A204.1 (cell line): ENCODE data around the gene ADCY5.
"Not testable (repeated sequence)": the region's sequence is repeated elsewhere in the genome, so short reads cannot be mapped to it uniquely, and the experiment has no call there.

Experiments
- FAIRE-seq: peaks from 2 replicates; lab custom pipeline; 2012; peaks lifted over from hg19 to GRCh38; lab: Jason Lieb, UNC

The ADCY5 gene

DNA sequence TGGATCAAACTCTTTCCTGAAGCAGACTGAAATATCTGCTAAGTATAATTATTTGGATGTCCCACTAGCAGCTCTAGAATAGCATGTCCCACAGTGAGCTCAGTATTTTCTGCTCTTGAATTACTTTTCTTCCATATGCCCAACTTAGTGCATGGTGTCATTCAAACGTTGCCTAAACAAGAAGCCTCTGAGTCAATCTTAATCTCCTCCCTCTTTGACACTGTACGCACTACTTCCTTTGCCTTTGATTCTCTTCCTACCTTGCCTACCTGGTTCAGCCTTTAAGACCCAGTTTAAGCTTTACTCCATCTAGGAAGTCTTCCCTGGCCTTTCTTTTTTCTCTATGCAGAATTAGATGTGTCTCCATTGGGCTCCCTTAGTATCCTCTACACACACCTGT lies 192.6 kb downstream of the ADCY5 start:
- no peak for FAIRE-seq

DNA sequence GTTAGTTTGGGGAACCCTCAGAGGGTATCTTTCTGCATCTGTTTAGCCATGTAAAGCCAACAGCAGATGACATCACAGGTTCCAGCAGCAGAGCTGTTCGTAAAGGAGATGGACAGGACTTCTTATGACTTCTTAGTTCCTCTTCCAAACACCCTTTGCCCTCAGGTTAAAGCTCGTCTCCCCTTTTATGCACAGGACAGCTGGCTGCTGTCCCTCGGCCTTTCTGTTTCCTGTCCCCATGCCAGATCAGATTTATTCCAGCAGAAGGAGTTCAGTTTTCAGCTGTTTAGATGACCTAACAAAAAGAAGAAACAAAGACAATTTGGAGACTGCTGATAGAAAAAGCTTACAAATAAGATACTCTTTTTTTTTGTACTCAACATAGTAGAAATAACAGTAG lies 202.0 kb downstream of the ADCY5 start:
- no peak for FAIRE-seq

DNA sequence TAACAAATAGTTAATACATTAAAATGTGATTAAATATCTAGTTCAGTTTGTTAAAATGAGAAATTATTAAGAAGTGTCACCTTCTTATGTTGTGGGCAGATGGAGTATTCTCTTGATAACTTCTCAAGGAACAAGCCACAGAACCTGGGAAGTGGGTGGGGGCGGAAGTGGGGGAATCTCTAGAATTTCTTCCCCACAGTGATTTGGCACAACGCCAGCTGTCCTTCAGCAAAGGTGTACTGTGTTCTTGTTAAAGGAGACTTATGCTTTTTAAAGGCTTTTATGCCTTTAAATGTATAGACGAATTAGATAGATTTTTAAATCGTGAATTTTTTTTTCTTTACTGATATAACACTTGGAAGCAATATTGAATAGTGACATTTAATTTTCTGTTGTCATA lies 204.8 kb downstream of the ADCY5 start:
- FAIRE-seq, result no peak

DNA sequence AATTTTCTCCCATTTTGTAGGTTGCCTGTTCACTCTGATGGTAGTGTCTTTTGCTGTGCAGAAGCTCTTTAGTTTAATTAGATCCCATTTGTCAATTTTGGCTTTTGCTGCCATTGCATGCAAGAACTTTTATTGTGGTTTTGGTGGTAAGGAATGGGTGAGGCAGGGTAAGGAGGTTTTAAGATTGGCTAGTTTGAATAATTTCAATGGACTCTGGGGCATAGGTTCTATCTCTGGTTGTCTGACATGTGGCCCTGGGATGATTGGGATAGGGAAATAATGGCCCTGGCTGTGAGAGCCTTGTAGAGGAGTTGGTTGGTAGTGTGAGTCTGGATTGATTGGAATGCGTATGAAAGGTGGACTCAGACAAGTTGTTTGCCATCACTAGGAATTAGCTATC lies 209.1 kb downstream of the ADCY5 start:
- no peak for FAIRE-seq

DNA sequence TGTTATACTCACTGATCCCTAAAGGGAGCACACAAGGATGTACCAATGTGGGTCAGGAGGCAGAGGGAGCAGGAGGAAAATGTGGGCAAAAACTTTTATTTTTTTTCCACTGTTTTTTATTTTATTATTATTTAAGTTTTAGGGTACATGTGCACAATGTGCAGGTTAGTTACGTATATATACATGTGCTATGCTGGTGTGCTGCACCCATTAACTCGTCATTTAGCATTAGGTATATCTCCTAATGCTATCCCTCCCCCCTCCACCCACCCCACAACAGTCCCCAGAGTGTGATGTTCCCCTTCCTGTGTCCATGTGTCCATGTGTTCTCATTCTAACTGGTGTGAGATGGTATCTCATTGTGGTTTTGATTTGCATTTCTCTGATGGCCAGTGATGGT lies 209.7 kb downstream of the ADCY5 start:
- not testable (repeated sequence) for FAIRE-seq

DNA sequence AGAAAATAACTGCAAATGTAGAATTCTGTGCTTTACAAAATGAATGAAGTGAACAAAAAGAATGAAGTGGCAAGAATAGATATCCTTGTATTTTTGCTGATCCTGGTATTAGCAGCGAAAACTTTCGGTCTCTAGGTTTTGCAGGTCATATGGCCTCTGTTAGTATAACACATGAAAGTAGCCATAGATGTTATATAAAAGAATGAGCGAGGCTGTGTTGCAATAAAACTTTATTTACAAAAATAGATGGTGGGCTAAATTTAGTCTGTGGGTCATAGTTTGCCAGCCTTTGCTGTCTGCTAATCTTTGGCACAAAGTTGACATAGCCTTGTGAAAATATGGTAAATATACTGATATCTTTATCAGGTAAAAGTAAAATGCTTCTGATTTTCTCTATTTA lies 212.0 kb downstream of the ADCY5 start:
- FAIRE-seq, result no peak
